Keratinocyte (primary cell): ENCODE results near the gene RTKN. TPM values are rescaled to one million over a fixed set of nuclear protein-coding genes. Genes with fewer than 3 reads are reported as not detected.

Experiments used
- DNase-seq: peaks from one replicate; pipeline ENCODE4 v3.0.0-alpha.2; 2011; ENCODE audit warnings: low read depth, missing footprints, low spot score
- FAIRE-seq: peaks from 2 replicates; lab custom pipeline; 2011; peaks lifted over from hg19 to GRCh38; lab: Jason Lieb, UNC
- H2AFZ ChIP-seq: 2 replicates; pipeline ENCODE4 v1.6.0; 2012; ENCODE audit warnings: low read length, control low read depth, inconsistent platforms; ENCODE audit not compliant: control insufficient read depth
- H3K27ac ChIP-seq: 2 replicates; pipeline ENCODE4 v1.5.1; 2011; ENCODE audit warnings: low read length; ENCODE audit not compliant: control insufficient read depth, insufficient read depth
- H3K27me3 ChIP-seq: 3 replicates; pipeline ENCODE4 v1.6.0; 2011; ENCODE audit warnings: low read length; ENCODE audit not compliant: control insufficient read depth, insufficient read depth; ENCODE audit errors: extremely low read depth
- H3K36me3 ChIP-seq, 2 experiments: 2 replicates in 1 of 2; 3 replicates in 1 of 2; pipeline ENCODE4 v1.5.1; 2011; ENCODE audit warnings: low read length in 2 of 2, mild to moderate bottlenecking in 1 of 2; ENCODE audit not compliant: control insufficient read depth in 2 of 2, insufficient read depth in 2 of 2; ENCODE audit errors: extremely low read depth in 1 of 2
- H3K4me1 ChIP-seq: 3 replicates; pipeline ENCODE4 v1.5.1; 2011; ENCODE audit warnings: low read length; ENCODE audit not compliant: control insufficient read depth, insufficient read depth; ENCODE audit errors: extremely low read depth
- H3K4me2 ChIP-seq: 3 replicates; pipeline ENCODE4 v1.6.0; 2011; ENCODE audit warnings: low read depth, low read length; ENCODE audit not compliant: control insufficient read depth, insufficient read depth; ENCODE audit errors: extremely low read depth
- H3K4me3 ChIP-seq, 3 experiments: fragments of 200-600 bp in 1 of 3; sonication (generic) in 1 of 3; 2 replicates in 2 of 3; 3 replicates in 1 of 3; pipeline ENCODE4 v1.5.1; 2011 to 2016; ENCODE audit warnings: low read length in 3 of 3, mild to moderate bottlenecking in 3 of 3, control low read depth in 2 of 3, inconsistent platforms in 1 of 3, low read depth in 1 of 3, mixed read lengths in 1 of 3, mixed run types in 1 of 3, moderate library complexity in 1 of 3; ENCODE audit not compliant: control insufficient read depth in 2 of 3, insufficient read depth in 2 of 3; ENCODE audit errors: extremely low read depth in 1 of 3
- H3K79me2 ChIP-seq: 2 replicates; pipeline ENCODE4 v1.6.0; 2012; ENCODE audit warnings: low read length; ENCODE audit not compliant: control insufficient read depth, insufficient read depth
- H3K9ac ChIP-seq: 3 replicates; pipeline ENCODE4 v1.6.0; 2011; ENCODE audit warnings: low read length; ENCODE audit not compliant: control insufficient read depth, insufficient read depth; ENCODE audit errors: extremely low read depth
- H3K9me1 ChIP-seq: 3 replicates; pipeline ENCODE4 v1.6.0; 2011; ENCODE audit warnings: low read length; ENCODE audit not compliant: control insufficient read depth, insufficient read depth; ENCODE audit errors: extremely low read depth
- H3K9me3 ChIP-seq: 2 replicates; pipeline ENCODE4 v1.5.1; 2012; ENCODE audit warnings: low read depth, low read length; ENCODE audit not compliant: control insufficient read depth
- H4K20me1 ChIP-seq: 3 replicates; pipeline ENCODE4 v1.6.0; 2011; ENCODE audit warnings: low read length; ENCODE audit not compliant: control insufficient read depth, insufficient read depth; ENCODE audit errors: extremely low read depth
- CTCF ChIP-seq, 3 experiments: IDR thresholded peaks in 1 of 3; conservative IDR thresholded peaks in 1 of 3; optimal IDR thresholded peaks in 1 of 3; 2 replicates in 2 of 3; 3 replicates in 1 of 3; pipeline versions ENCODE3 to v1.5.1; 2011; ENCODE audit warnings: low read length in 3 of 3, mild to moderate bottlenecking in 3 of 3, moderate library complexity in 2 of 3, control low read depth in 1 of 3, inconsistent platforms in 1 of 3; ENCODE audit not compliant: insufficient read depth in 2 of 3; ENCODE audit errors: extremely low read depth in 1 of 3
- EZH2 ChIP-seq: IDR thresholded peaks from one replicate; pipeline ENCODE4 v1.6.1; 2012; ENCODE audit warnings: inconsistent platforms, mild to moderate bottlenecking, low read length, moderate library complexity
- dilution Hi-C: fragments of 300-500 bp; cut with MboI; formaldehyde crosslinking; loops from one replicate; pipeline ENCODE4 v1.7.0; 2020; ENCODE audit warnings: low sequenced_read_pairs; ENCODE audit not compliant: extremely low pct_ligation_motif_present
- polyA plus RNA-seq, 5 experiments: library from polyadenylated mRNA; depleted of rRNA in 3 of 5; stranded (reverse) in 3 of 5; stranded (forward) in 1 of 5; unstranded in 1 of 5; fragments of >200 nt; gene quantifications; 1 replicate in 1 of 5; 2 replicates in 3 of 5; 3 replicates in 1 of 5; pipeline versions ENCODE4 v1.2.1 to v1.2.3, GENCODE V29; 2011 to 2012; ENCODE audit warnings: missing spikeins in 2 of 5, low read depth in 1 of 5, low replicate concordance in 1 of 5

RTKN gene
- polyA plus RNA-seq, 1 donor (not counting 4 experiments of a cell fraction or from before 2014, with no cell fraction given): 110 TPM

DNA sequence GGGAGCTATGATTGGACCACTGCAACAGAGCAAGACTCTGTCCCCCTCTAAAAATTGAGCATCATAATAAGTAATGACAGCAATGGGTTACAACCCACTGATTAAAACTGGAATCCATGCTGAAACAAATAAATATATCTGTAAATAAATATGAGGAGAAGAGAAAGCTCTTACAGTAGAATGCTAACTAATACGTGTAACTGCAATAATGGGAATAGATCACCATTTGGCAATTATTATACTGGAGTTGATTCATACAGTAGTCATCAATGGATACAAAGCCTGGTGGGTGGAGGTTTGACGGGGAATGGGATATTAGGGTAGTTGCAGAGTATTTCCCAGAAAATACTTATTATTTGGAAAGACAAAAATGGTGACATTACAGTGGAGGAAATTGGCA lies 7.0 kb upstream of the RTKN start:
- FAIRE-seq (no peak), DNase-seq (no peak)
- Histone ChIP-seq H3K4me3 (no peak overlapping the region), H3K4me2 (no peak overlapping the region), H3K4me1 (peaks cover 3% of the 10 kb centered on the region), H3K27me3 (no peaks in the 10 kb centered on the region), H3K79me2 (no peaks in the 10 kb centered on the region), H4K20me1 (no peaks in the 10 kb centered on the region), H3K9me1 (no peaks in the 10 kb centered on the region), H3K9ac (no peak overlapping the region), H2AFZ (no peak overlapping the region), H3K27ac (no peak overlapping the region), H3K9me3 (no peaks in the 10 kb centered on the region), H3K36me3 (no peaks in the 10 kb centered on the region)
- dilution Hi-C loops: no loop called here
- no peak for TF ChIP-seq EZH2
- no peak for TF ChIP-seq CTCF (optimal IDR thresholded peaks at IDR 0.05 in 1 of 3, IDR thresholded peaks at IDR 0.05 in 1 of 3, conservative IDR thresholded peaks at IDR 0.05 in 1 of 3; ENCODE audit: extremely low read depth in 1 of 3, insufficient read depth in 2 of 3, low read length in 3 of 3)

GRCh38 chr2:74447230-74447999 lies 5.7 kb upstream of the RTKN start:
- no peak for TF ChIP-seq CTCF (optimal IDR thresholded peaks at IDR 0.05 in 1 of 3, IDR thresholded peaks at IDR 0.05 in 1 of 3, conservative IDR thresholded peaks at IDR 0.05 in 1 of 3; ENCODE audit: extremely low read depth in 1 of 3, insufficient read depth in 2 of 3, low read length in 3 of 3)
- no peak for TF ChIP-seq EZH2
- dilution Hi-C loops: no loop called here
- FAIRE-seq (no peak), DNase-seq (no peak)
- H3K27me3 ChIP-seq: no peaks in the 10 kb centered on the region
- no peak overlapping the region for H3K27ac ChIP-seq
- no peaks in the 10 kb centered on the region for H3K79me2 ChIP-seq
- H4K20me1 ChIP-seq: no peaks in the 10 kb centered on the region
- no peaks in the 10 kb centered on the region for H3K36me3 ChIP-seq
- H2AFZ ChIP-seq: no peak overlapping the region
- no peak overlapping the region for H3K4me3 ChIP-seq
- no peaks in the 10 kb centered on the region for H3K9me1 ChIP-seq
- no peak overlapping the region for H3K9ac ChIP-seq
- H3K4me1 ChIP-seq: peaks cover 6% of the 10 kb centered on the region
- H3K9me3 ChIP-seq: no peaks in the 10 kb centered on the region
- H3K4me2 ChIP-seq: no peak overlapping the region
